ENCODE data around the gene CCDC15.
A peak's percentile ranks its signal among the peaks of the same experiment; 100 is the strongest.
"Not testable (repeated sequence)": the region's sequence is repeated elsewhere in the genome, so short reads cannot be mapped to it uniquely, and the experiment has no call there.

Gene CCDC15

DNA sequence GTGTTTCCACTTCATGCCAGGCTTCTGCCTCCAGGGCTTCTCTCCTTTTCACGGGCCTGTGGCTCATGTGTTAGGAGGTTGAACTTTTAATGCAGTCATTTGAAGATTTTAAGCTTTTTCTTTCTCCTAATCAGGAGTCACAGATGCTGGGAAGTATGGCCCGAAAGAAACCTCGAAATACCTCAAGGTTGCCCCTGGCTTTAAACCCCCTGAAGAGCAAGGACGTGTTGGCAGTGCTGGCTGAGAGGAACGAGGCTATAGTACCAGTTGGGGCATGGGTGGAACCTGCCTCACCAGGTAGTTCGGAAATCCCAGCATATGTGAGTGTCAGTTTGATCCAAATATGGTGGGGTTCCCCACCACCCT, 571 bp downstream of the CCDC15 start:
- no peaks in the 10 kb centered on the region for H4K20me1 ChIP-seq (ENCODE audit: insufficient read depth, low read length)
- H3K4me2 ChIP-seq (ENCODE audit: low read length) = peak overlapping the region; percentile 87
- H3K9me2 ChIP-seq (ENCODE audit: low read depth, low read length) = no peaks in the 10 kb centered on the region
- no peaks in the 10 kb centered on the region for H3K27me3 ChIP-seq (ENCODE audit: insufficient read depth, low read length)
- peak overlapping the region; percentile 61; the same call in 1 of the 2 replicates for H2AFZ ChIP-seq (ENCODE audit: low read length)
- peak overlapping the region; percentile 79 for H3K9ac ChIP-seq (ENCODE audit: low read length)
- no peaks in the 10 kb centered on the region for H3K9me3 ChIP-seq (ENCODE audit: low read length)
- peaks cover 16% of the 10 kb centered on the region for H3K4me1 ChIP-seq (ENCODE audit: insufficient read depth, low read length, severe bottlenecking)
- H3K27ac ChIP-seq (ENCODE audit: low read depth, low read length, poor library complexity, severe bottlenecking) = no peak overlapping the region
- H3K79me2 ChIP-seq (ENCODE audit: insufficient read depth, low read length) = no peaks in the 10 kb centered on the region
- no peak for TF ChIP-seq EZH2 (IDR thresholded peaks at IDR 0.05; ENCODE audit: borderline replicate concordance, low read length)
- no peaks in the 10 kb centered on the region for H3F3A ChIP-seq (ENCODE audit: insufficient read depth, low read length)
- no peaks in the 10 kb centered on the region; the same call in 1 of the 2 replicates for H3K36me3 ChIP-seq (ENCODE audit: insufficient read depth, low read length)
- H3K4me3 ChIP-seq (ENCODE audit: low read depth, low read length, poor library complexity, severe bottlenecking) = peak overlapping the region; percentile 71

DNA sequence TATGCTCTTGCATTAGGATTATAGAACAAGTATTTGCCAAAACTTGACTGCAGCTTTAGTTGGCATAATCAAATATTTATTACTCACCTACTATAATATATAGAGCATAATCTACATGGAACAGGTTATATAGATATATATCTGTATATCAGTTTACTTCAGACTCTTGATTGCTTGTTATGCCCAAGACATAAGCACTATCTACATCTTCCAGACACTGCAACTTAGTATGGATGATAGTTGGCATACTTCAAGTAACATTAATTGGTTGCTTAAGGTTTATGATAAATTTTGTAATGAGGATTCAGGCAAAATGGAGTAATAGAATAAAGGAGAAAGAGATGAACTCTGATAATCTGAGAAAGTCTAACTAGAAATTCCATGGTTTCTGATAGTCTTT, 1.0 kb downstream of the CCDC15 start:
- Histone ChIP-seq H3K79me2 (ENCODE audit: insufficient read depth, low read length) (no peaks in the 10 kb centered on the region), H3F3A (ENCODE audit: insufficient read depth, low read length) (no peaks in the 10 kb centered on the region), H2AFZ (ENCODE audit: low read length) (no peak overlapping the region), H3K9me3 (ENCODE audit: low read length) (no peaks in the 10 kb centered on the region), H3K36me3 (ENCODE audit: insufficient read depth, low read length) (no peaks in the 10 kb centered on the region; the same call in 1 of the 2 replicates), H3K27me3 (ENCODE audit: insufficient read depth, low read length) (no peaks in the 10 kb centered on the region), H4K20me1 (ENCODE audit: insufficient read depth, low read length) (no peaks in the 10 kb centered on the region), H3K4me3 (ENCODE audit: low read depth, low read length, poor library complexity, severe bottlenecking) (peak overlapping the region; percentile 71), H3K4me1 (ENCODE audit: insufficient read depth, low read length, severe bottlenecking) (peaks cover 16% of the 10 kb centered on the region), H3K27ac (ENCODE audit: low read depth, low read length, poor library complexity, severe bottlenecking) (no peak overlapping the region), H3K4me2 (ENCODE audit: low read length) (peak overlapping the region; percentile 87), H3K9ac (ENCODE audit: low read length) (peak overlapping the region; percentile 79), H3K9me2 (ENCODE audit: low read depth, low read length) (no peaks in the 10 kb centered on the region)
- no peak for TF ChIP-seq CTCF (IDR thresholded peaks at IDR 0.05; ENCODE audit: low read length)
- TF ChIP-seq EZH2 (IDR thresholded peaks at IDR 0.05; ENCODE audit: borderline replicate concordance, low read length) = no peak

- Histone ChIP-seq H3K4me2 (ENCODE audit: low read length) (no peak overlapping the region), H3K4me3 (ENCODE audit: low read depth, low read length, poor library complexity, severe bottlenecking) (no peak overlapping the region), H2AFZ (ENCODE audit: low read length) (no peak overlapping the region), H3K27me3 (ENCODE audit: insufficient read depth, low read length) (no peaks in the 10 kb centered on the region), H4K20me1 (ENCODE audit: insufficient read depth, low read length) (no peaks in the 10 kb centered on the region), H3F3A (ENCODE audit: insufficient read depth, low read length) (no peaks in the 10 kb centered on the region), H3K4me1 (ENCODE audit: insufficient read depth, low read length, severe bottlenecking) (no peaks in the 10 kb centered on the region), H3K9ac (ENCODE audit: low read length) (no peak overlapping the region), H3K79me2 (ENCODE audit: insufficient read depth, low read length) (no peaks in the 10 kb centered on the region), H3K9me3 (ENCODE audit: low read length) (no peaks in the 10 kb centered on the region), H3K36me3 (ENCODE audit: insufficient read depth, low read length) (no peaks in the 10 kb centered on the region), H3K27ac (ENCODE audit: low read depth, low read length, poor library complexity, severe bottlenecking) (no peak overlapping the region), H3K9me2 (ENCODE audit: low read depth, low read length) (no peaks in the 10 kb centered on the region)
- TF ChIP-seq CTCF (IDR thresholded peaks at IDR 0.05; ENCODE audit: low read length) (peak; percentile 68), EZH2 (IDR thresholded peaks at IDR 0.05; ENCODE audit: borderline replicate concordance, low read length) (no peak)
Observed at GRCh38 chr11:124961972-124962609, 8.1 kb downstream of the CCDC15 start.

- not testable (repeated sequence) for H3K9me3 ChIP-seq (ENCODE audit: low read length); H3K79me2 ChIP-seq (ENCODE audit: insufficient read depth, low read length); H3K9me2 ChIP-seq (ENCODE audit: low read depth, low read length); H3K4me1 ChIP-seq (ENCODE audit: insufficient read depth, low read length, severe bottlenecking); H3F3A ChIP-seq (ENCODE audit: insufficient read depth, low read length); H3K4me2 ChIP-seq (ENCODE audit: low read length); H3K9ac ChIP-seq (ENCODE audit: low read length); H3K27ac ChIP-seq (ENCODE audit: low read depth, low read length, poor library complexity, severe bottlenecking); H3K36me3 ChIP-seq (ENCODE audit: insufficient read depth, low read length); H2AFZ ChIP-seq (ENCODE audit: low read length); H3K27me3 ChIP-seq (ENCODE audit: insufficient read depth, low read length); H4K20me1 ChIP-seq (ENCODE audit: insufficient read depth, low read length); H3K4me3 ChIP-seq (ENCODE audit: low read depth, low read length, poor library complexity, severe bottlenecking)
Observed at GRCh38 chr11:124968197-124968596, 14.2 kb downstream of the CCDC15 start.
